H9 (cell line): ENCODE measurements around the gene ANO6. TPM values are rescaled to one million over a fixed set of nuclear protein-coding genes. Genes with fewer than 3 reads are reported as not detected.

Source experiments
- DNase-seq: peaks from one replicate; pipeline ENCODE4 v3.0.0-alpha.2; 2017
- H2AFZ ChIP-seq: one replicate; pipeline ENCODE4 v1.6.1; 2013; ENCODE audit warnings: mild to moderate bottlenecking, low read length, control low read depth, moderate library complexity
- H2AK5ac ChIP-seq: 2 replicates; pipeline ENCODE4 v1.6.1; 2013; ENCODE audit warnings: low read length, control low read depth, mixed read lengths; ENCODE audit not compliant: insufficient read length
- H2BK120ac ChIP-seq: one replicate; pipeline ENCODE4 v1.6.1; 2013; ENCODE audit warnings: low read depth, mild to moderate bottlenecking, low read length, control low read depth, inconsistent platforms; ENCODE audit not compliant: poor library complexity, severe bottlenecking
- H2BK12ac ChIP-seq: 2 replicates; pipeline ENCODE4 v1.6.1; 2013; ENCODE audit warnings: low read length, control low read depth, mixed read lengths, low read depth; ENCODE audit not compliant: insufficient read length
- H2BK15ac ChIP-seq: 2 replicates; pipeline ENCODE4 v1.6.1; 2013; ENCODE audit warnings: low read depth, low read length, control low read depth
- H2BK20ac ChIP-seq: one replicate; pipeline ENCODE4 v1.6.1; 2013; ENCODE audit warnings: low read depth, mild to moderate bottlenecking, low read length, control low read depth, inconsistent platforms; ENCODE audit not compliant: poor library complexity, severe bottlenecking
- H2BK5ac ChIP-seq: 2 replicates; pipeline ENCODE4 v1.6.1; 2013; ENCODE audit warnings: low read length, control low read depth, mixed read lengths; ENCODE audit not compliant: insufficient read length
- H3K14ac ChIP-seq: 2 replicates; pipeline ENCODE4 v1.6.1; 2013; ENCODE audit warnings: low read length, control low read depth; ENCODE audit not compliant: insufficient read depth
- H3K18ac ChIP-seq: 2 replicates; pipeline ENCODE4 v1.6.1; 2013; ENCODE audit warnings: low read depth, mild to moderate bottlenecking, mixed read lengths, low read length, control low read depth; ENCODE audit not compliant: insufficient read length
- H3K23ac ChIP-seq: 2 replicates; pipeline ENCODE4 v1.6.1; 2013; ENCODE audit warnings: low read length, control low read depth, mixed read lengths, low read depth; ENCODE audit not compliant: insufficient read length
- H3K23me2 ChIP-seq: 2 replicates; pipeline ENCODE4 v1.6.1; 2013; ENCODE audit warnings: low read depth, mild to moderate bottlenecking, mixed read lengths, low read length, control low read depth; ENCODE audit not compliant: insufficient read length, poor library complexity, severe bottlenecking
- H3K27ac ChIP-seq: 2 replicates; pipeline ENCODE4 v1.5.1; 2013; ENCODE audit warnings: low read length, control low read depth, mixed read lengths, low read depth; ENCODE audit not compliant: insufficient read length
- H3K27me3 ChIP-seq: 2 replicates; pipeline ENCODE4 v1.6.1; 2013; ENCODE audit warnings: low read length, control low read depth, inconsistent platforms; ENCODE audit not compliant: insufficient read depth
- H3K4ac ChIP-seq: 2 replicates; pipeline ENCODE4 v1.6.1; 2013; ENCODE audit warnings: low read depth, mild to moderate bottlenecking, control low read depth, inconsistent platforms, low read length, moderate library complexity
- H3K4me1 ChIP-seq: 2 replicates; pipeline ENCODE4 v1.6.1; 2013; ENCODE audit warnings: low read length, control low read depth, inconsistent platforms; ENCODE audit not compliant: insufficient read depth
- H3K4me2 ChIP-seq: 2 replicates; pipeline ENCODE4 v1.6.1; 2013; ENCODE audit warnings: low read length, control low read depth, mixed read lengths; ENCODE audit not compliant: insufficient read length, insufficient read depth
- H3K56ac ChIP-seq: 2 replicates; pipeline ENCODE4 v1.6.1; 2013; ENCODE audit warnings: low read depth, mild to moderate bottlenecking, mixed read lengths, low read length, control low read depth; ENCODE audit not compliant: insufficient read length
- H3K79me1 ChIP-seq: 2 replicates; pipeline ENCODE4 v1.6.1; 2013; ENCODE audit warnings: low read depth, mild to moderate bottlenecking, moderate library complexity, low read length, control low read depth, inconsistent platforms; ENCODE audit not compliant: insufficient read depth, poor library complexity, severe bottlenecking
- H3K79me2 ChIP-seq: 2 replicates; pipeline ENCODE4 v1.6.1; 2013; ENCODE audit warnings: low read length, control low read depth, inconsistent platforms; ENCODE audit not compliant: insufficient read depth
- H3K9ac ChIP-seq: 2 replicates; pipeline ENCODE4 v1.6.1; 2013; ENCODE audit warnings: low read length, control low read depth, mixed read lengths; ENCODE audit not compliant: insufficient read length; ENCODE audit errors: extremely low read depth
- H3K9me3 ChIP-seq: one replicate; pipeline ENCODE4 v1.6.1; 2013; ENCODE audit warnings: low read depth, low read length, inconsistent platforms; ENCODE audit not compliant: control insufficient read depth
- H3T11ph ChIP-seq: one replicate; pipeline ENCODE4 v1.6.1; 2013; ENCODE audit warnings: mild to moderate bottlenecking, low read length, control low read depth, inconsistent platforms
- H4K20me1 ChIP-seq: one replicate; pipeline ENCODE4 v1.6.1; 2013; ENCODE audit not compliant: control insufficient read depth, insufficient read length, insufficient read depth
- H4K5ac ChIP-seq: 2 replicates; pipeline ENCODE4 v1.6.1; 2013; ENCODE audit warnings: low read depth, mild to moderate bottlenecking, mixed read lengths, low read length, control low read depth; ENCODE audit not compliant: insufficient read length
- H4K8ac ChIP-seq: replicated peaks from 2 replicates; pipeline ENCODE4 v1.6.1; 2013; ENCODE audit warnings: low read length, control low read depth, mixed read lengths, low read depth; ENCODE audit not compliant: insufficient read length
- H4K91ac ChIP-seq: 2 replicates; pipeline ENCODE4 v1.6.1; 2013; ENCODE audit warnings: low read depth, mild to moderate bottlenecking, moderate library complexity, mixed read lengths, low read length, control low read depth; ENCODE audit not compliant: insufficient read length
- H3K27ac Mint-ChIP-seq, 3 experiments: 2 replicates in 2 of 3; 3 replicates in 1 of 3; pipeline ENCODE4 v1.8.0; 2020 to 2021; ENCODE audit warnings: mixed read lengths in 3 of 3, mild to moderate bottlenecking in 1 of 3, moderate library complexity in 1 of 3
- H3K27me3 Mint-ChIP-seq: 2 replicates; pipeline ENCODE4 v1.8.0; 2021; ENCODE audit warnings: low read depth, mild to moderate bottlenecking, moderate library complexity, mixed read lengths
- H3K36me3 Mint-ChIP-seq, 3 experiments: 2 replicates in 2 of 3; 3 replicates in 1 of 3; pipeline ENCODE4 v1.8.0; 2020 to 2021; ENCODE audit warnings: low read depth in 3 of 3, mixed read lengths in 3 of 3; ENCODE audit not compliant: insufficient read depth in 1 of 3
- H3K4me1 Mint-ChIP-seq, 2 experiments: 2 replicates each; pipeline ENCODE4 v1.8.0; 2020; ENCODE audit warnings: mixed read lengths in 2 of 2
- H3K4me3 Mint-ChIP-seq, 2 experiments: 2 replicates in 1 of 2; 3 replicates in 1 of 2; pipeline ENCODE4 v1.8.0; 2020 to 2021; ENCODE audit warnings: mild to moderate bottlenecking in 2 of 2, mixed read lengths in 2 of 2, moderate library complexity in 1 of 2
- H3K9me3 Mint-ChIP-seq, 2 experiments: 2 replicates in 1 of 2; 3 replicates in 1 of 2; pipeline ENCODE4 v1.8.0; 2020; ENCODE audit warnings: mild to moderate bottlenecking in 2 of 2, mixed read lengths in 2 of 2, moderate library complexity in 1 of 2
- WGBS: extraction: QIAGEN DNeasy Blood & Tissue Kit; methylation state at CpG from one replicate; pipeline ENCODE4 v1.1.7; 2013; ENCODE audit warnings: missing lambda C conversion rate, low lambda C conversion rate, mixed read lengths; ENCODE audit not compliant: insufficient read length; ENCODE audit errors: extremely low coverage; 5-methylcytosine and 5-hydroxymethylcytosine counted together
- total RNA-seq: library from RNA; stranded (reverse); gene quantifications from 2 replicates; pipeline ENCODE4 v1.2.1, GENCODE V29; 2021
- TF ChIP-seq, protein P1 (sequence below): fragments of 200-600 bp; sonication (generic); conservative IDR thresholded peaks from 3 replicates; pipeline ENCODE4 v1.8.0; 2021; ENCODE audit warnings: antibody characterized with exemption, mild to moderate bottlenecking

Gene ANO6
- total RNA-seq, 1 experiment from 2014 or later: 24.3 TPM

DNA sequence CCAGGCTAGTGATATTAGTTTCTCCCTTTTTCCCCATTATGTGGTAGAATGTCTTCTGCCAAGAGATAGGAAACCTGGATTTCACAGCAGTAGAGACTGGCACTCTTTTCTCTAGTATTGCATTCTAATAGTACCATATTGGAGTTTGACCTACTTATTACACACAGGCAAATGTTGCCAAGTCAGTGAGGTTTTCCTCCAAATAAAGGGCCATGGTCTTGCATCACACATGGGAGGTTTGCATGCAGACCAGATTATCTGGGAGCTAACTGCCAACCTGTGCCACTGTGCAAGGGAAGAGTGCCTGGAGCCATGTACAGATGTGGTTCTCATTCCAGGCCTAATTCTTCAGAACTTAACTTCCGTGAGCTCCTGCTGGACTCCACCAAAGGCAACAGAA, 113.3 kb downstream of the ANO6 start:
- H3K79me2 ChIP-seq: no peaks in the 10 kb centered on the region
- H3K18ac ChIP-seq: no peak overlapping the region
- DNase-seq: no peak
- Mint-ChIP-seq H3K9me3 (no peaks in the 10 kb centered on the region), H3K4me3 (no peak overlapping the region), H3K27me3 (no peaks in the 10 kb centered on the region), H3K27ac (no peak overlapping the region), H3K36me3 (peaks cover 0 to 5% (median 0%) of the 10 kb centered on the region in 3 experiments; a peak in 2 of 7 replicates), H3K4me1 (peaks cover 4 to 5% of the 10 kb centered on the region in 2 experiments; a peak in 3 of 4 replicates)
- H3K4me1 ChIP-seq: peaks cover 2% of the 10 kb centered on the region; the same call in 1 of the 2 replicates
- no peaks in the 10 kb centered on the region for H4K20me1 ChIP-seq
- H4K8ac ChIP-seq: no peak overlapping the region
- no peak overlapping the region for H3K56ac ChIP-seq
- no peaks in the 10 kb centered on the region for H3K27me3 ChIP-seq
- H2BK120ac ChIP-seq: no peak overlapping the region
- no peak overlapping the region for H2BK12ac ChIP-seq
- H3K23me2 ChIP-seq: no peaks in the 10 kb centered on the region
- H2AFZ ChIP-seq: no peak overlapping the region
- H2AK5ac ChIP-seq: no peak overlapping the region
- no peak overlapping the region for H2BK15ac ChIP-seq
- no peak overlapping the region for H2BK5ac ChIP-seq
- WGBS: no CpG with 5 or more reads among the region's 1 CpG
- no peak overlapping the region for H3T11ph ChIP-seq
- no peak overlapping the region for H3K14ac ChIP-seq
- H3K9me3 ChIP-seq: no peaks in the 10 kb centered on the region
- H3K23ac ChIP-seq: no peak overlapping the region
- H3K4ac ChIP-seq: no peak overlapping the region
- H4K91ac ChIP-seq: no peak overlapping the region
- no peak overlapping the region for H2BK20ac ChIP-seq
- H3K79me1 ChIP-seq: peaks cover 2% of the 10 kb centered on the region
- no peak overlapping the region for H4K5ac ChIP-seq
- no peak overlapping the region for H3K9ac ChIP-seq
- TF ChIP-seq, protein P1, sequence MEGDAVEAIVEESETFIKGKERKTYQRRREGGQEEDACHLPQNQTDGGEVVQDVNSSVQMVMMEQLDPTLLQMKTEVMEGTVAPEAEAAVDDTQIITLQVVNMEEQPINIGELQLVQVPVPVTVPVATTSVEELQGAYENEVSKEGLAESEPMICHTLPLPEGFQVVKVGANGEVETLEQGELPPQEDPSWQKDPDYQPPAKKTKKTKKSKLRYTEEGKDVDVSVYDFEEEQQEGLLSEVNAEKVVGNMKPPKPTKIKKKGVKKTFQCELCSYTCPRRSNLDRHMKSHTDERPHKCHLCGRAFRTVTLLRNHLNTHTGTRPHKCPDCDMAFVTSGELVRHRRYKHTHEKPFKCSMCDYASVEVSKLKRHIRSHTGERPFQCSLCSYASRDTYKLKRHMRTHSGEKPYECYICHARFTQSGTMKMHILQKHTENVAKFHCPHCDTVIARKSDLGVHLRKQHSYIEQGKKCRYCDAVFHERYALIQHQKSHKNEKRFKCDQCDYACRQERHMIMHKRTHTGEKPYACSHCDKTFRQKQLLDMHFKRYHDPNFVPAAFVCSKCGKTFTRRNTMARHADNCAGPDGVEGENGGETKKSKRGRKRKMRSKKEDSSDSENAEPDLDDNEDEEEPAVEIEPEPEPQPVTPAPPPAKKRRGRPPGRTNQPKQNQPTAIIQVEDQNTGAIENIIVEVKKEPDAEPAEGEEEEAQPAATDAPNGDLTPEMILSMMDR: no peak
- no peak overlapping the region for H3K27ac ChIP-seq
- no peak overlapping the region for H3K4me2 ChIP-seq
